T-helper 9 cell (primary cell): ENCODE data around the gene CRAT.
A peak's percentile ranks its signal among the peaks of the same experiment; 100 is the strongest.
"Not testable (repeated sequence)": the region's sequence is repeated elsewhere in the genome, so short reads cannot be mapped to it uniquely, and the experiment has no call there.

Experiments
- DNase-seq: peaks from one replicate; pipeline ENCODE4 v3.0.0-alpha.2; 2020

CRAT gene

GRCh38 chr9:129138476-129139232 is 28.1 kb upstream of the CRAT start:
- DNase-seq: no peak

- DNase-seq: no peak
Measured at GRCh38 chr9:129138144-129138462, 27.5 kb upstream of the CRAT start.

- no peak for DNase-seq
Measured at GRCh38 chr9:129137292-129138143, 26.9 kb upstream of the CRAT start.

- DNase-seq: no peak
Measured at GRCh38 chr9:129136446-129137035, 25.9 kb upstream of the CRAT start.

GRCh38 chr9:129135476-129135875 is 24.9 kb upstream of the CRAT start:
- DNase-seq: no peak

GRCh38 chr9:129133082-129133481 is 22.5 kb upstream of the CRAT start:
- DNase-seq: no peak

- peak; percentile 82 for DNase-seq
Measured at GRCh38 chr9:129131300-129132145, 20.9 kb upstream of the CRAT start.

- no peak for DNase-seq
Measured at GRCh38 chr9:129130791-129131190, 20.2 kb upstream of the CRAT start.

DNA sequence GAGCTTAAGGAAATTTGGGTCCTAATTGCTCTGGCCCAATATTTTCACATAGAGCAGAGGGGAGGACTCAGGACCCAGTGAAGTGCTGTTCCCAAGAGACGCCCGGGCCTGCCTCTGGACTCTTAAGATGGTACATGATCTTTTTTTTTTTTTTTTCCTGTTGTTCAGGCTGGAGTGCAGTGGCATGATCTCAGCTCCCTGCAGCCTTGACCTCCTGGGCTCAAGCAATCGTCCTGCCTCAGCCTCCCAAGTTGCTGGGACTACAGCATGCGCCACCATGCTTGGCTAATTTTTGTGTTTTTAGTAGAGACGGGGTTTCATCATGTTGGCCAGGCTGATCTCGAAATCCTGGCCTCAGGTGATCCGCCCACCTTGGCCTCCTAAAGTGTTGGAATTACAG is 19.7 kb upstream of the CRAT start:
- not testable (repeated sequence) for DNase-seq

DNA sequence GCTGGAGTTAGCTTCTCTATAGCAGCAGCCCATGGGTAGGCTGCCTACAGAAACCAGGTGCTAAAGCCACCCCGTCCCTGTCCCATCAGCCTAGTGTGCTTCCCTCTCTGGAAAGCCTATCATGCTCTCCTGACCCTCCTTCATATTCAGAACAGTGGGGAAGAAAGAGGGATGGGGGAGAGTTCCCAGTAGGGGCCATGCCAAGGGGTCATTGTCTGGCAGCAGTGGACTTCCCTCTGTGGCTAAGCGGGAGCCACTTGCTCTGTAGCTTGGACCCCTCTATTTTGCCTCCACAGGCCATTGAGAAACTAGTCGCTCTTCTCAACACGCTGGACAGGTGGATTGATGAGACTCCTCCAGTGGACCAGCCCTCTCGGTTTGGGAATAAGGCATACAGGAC is 18.1 kb upstream of the CRAT start:
- DNase-seq: no peak

- DNase-seq: no peak
Measured at GRCh38 chr9:129126749-129127618, 16.4 kb upstream of the CRAT start.

DNA sequence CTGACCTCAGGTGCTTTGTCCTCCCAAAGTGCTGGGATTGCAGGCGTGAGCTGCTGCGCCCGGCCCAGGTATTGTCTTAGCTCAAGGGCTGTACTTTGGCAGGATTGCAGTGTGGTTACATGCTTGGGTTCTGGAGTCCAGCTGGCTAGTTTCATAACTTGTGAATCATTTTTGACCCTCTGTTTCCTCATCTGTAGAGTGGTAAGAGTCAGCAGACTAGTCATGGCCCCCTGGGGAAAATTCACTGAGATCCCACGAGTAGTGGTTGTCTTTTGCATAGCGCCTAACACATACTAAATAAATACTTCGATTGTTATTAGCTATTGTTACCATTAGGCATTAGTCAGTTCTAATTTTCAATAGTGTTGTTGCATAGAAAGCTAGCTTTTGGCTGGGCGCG is 14.9 kb upstream of the CRAT start:
- no peak for DNase-seq

GRCh38 chr9:129124506-129125069 is 14.0 kb upstream of the CRAT start:
- no peak for DNase-seq

DNA sequence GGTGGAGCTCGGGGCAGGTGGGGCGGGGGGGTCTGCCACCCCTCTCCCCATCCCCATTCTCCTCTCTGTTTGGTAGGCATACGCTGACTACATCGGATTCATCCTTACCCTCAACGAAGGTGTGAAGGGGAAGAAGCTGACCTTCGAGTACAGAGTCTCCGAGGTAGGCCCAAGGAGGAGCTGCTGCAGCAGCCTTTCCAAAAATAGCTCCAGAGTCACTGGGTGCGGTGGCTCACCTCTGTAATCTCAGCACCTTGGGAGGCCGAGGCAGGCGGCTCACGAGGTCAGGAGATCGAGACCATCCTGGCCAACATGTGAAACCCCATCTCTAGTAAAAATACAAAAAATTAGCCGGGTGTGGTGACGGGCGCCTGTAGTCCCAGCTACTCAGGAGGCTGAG is 12.4 kb upstream of the CRAT start:
- not testable (repeated sequence) for DNase-seq

- no peak for DNase-seq
Measured at GRCh38 chr9:129122133-129122532, 11.5 kb upstream of the CRAT start.

DNA sequence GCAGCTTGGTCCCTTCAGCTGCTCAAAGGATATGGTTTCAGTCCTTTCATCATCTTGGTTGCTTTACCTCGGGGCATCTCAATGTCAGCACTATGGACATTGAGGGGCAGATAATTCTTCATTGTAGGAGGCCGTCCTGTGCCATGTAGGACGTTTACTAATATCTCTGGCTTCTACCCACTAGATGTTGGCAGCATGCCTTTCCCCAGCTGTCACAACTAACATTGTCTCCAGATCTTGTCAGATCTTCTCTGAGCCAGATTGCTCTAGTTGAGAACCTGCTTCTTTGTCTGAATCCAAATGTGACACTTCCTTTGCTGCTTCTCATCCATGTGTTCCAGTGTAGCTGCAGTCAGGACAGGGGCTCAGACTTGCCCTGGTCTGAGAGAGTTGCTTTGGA is 10.9 kb upstream of the CRAT start:
- no peak for DNase-seq

DNA sequence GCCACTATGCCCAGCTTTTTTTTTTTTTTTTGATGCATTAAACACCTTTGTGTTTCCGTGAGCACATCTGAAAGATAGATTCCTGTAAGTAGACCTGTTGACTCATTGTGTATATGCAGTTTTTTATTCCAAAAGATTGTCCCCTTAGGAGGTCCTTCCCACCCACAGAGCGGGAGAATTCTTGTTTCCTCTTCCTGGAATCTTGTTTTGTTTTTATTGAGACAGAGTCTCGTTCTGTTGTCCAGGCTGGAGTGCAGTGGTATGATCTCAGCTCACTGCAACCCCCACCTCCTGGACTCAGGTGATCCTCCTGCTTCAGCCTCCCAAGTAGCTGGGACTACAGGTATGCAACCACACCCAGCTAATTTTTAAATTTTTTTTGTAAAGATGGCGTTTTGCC is 8.2 kb upstream of the CRAT start:
- DNase-seq: no peak

DNA sequence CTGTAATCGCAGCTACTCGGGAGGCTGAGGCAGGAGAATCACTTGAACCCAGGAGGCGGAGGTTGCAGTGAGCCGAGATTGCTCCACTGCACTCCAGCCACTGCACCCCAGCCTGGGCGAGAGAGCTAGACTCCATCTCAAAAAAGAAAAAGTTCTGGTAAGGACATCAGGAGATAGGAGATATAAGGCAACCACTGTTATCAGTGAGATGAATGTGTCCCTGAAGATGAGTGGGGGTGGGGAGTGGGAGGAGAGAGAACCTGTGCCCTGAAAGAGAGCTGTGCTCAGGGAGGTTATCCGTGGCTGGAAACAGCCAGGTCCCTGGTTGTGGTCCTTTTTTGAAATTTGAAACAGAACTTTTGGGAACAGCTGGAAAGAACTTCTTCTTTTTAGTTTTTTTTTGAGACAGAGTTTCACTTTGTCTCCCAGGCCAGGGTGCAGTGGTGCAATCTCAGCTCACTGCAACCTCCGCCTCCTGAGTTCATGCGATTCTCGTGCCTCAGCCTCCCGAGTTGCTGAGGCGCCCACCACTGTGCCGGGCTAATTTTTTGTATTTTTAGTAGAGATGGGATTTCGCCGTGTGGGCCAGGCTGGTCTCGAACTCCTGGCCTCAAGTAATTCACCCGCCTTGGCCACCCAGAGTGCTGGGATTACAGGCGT is 3.2 kb upstream of the CRAT start:
- DNase-seq: no peak

DNA sequence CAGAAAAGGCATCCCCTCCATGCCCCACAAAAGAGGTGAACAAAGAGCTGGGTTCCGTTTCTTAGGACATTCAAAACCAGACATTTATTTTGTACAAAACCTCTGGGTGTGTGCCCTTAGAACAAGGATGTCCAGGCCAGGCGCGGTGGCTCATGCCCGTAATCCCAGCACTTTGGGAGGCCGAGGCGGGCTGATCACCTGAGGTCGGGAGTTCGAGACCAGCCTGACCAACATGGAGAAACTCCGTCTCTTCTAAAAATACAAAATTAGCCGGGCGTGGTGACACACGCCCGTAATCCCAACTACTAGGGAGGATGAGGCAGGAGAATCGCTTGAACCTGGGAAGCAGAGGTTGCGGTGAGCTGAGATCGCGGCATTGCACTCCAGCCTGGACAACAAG is 1.9 kb upstream of the CRAT start:
- not testable (repeated sequence) for DNase-seq

DNA sequence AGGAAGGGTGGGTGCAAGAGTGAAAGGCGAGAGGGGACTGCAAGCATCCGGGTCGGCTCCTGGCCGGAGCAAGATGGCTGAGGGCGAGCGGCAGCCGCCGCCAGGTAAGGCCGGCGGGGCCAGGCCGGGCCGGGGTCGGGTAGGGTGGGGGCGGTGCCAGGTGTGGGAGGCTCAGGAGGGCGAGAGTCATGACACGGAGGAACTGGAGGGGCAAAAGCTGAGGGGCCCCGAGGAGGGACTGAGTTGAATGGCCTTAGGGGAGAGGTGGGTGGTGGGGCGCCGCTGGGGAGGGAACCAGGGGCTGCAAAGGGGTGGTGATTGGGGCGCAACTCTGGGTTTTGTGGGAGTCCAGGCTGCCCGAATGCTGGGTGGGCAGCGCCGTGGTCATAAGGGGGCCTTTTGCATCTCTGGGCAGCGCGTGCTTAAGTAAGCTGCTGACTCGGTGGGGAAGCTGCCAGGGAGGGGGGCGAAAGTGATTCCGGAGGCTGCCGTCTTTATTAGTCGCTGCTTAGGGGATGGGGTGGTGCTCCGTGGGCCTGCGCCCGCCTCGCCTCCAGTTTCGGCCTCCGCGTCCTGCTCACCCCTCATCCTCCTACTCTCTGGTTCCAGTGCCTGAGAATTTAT is 1.0 kb upstream of the CRAT start:
- DNase-seq: no peak
